ENCODE results near the gene ASB2. TPM values are rescaled to one million over a fixed set of nuclear protein-coding genes. Genes with fewer than 3 reads are reported as not detected.

ASB2 gene
- total RNA-seq, 3 donors from 2014 or later (not counting 1 experiment from before 2014, with no cell fraction given), result 3.7 to 7.2 (median 4.8) TPM

DNA sequence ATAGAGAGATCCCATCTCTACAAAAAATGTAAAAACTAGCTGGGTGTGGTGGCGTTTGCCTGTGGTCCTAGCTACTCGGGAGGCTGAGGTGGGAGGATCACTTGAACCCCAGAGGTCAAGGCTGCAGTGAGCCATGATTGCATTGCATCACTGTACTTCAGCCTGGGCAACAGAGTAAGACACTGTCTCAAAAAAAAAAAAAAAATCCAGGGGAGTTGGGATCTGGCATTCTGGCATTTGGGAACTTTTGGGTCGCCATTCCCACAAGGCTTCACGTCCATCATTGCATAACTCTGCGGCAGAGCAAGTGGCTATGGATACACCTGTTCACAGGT is 83.9 kb downstream of the ASB2 start:
- no peaks in the 10 kb centered on the region for H3K4me1 Mint-ChIP-seq
- TF ChIP-seq, protein P1, sequence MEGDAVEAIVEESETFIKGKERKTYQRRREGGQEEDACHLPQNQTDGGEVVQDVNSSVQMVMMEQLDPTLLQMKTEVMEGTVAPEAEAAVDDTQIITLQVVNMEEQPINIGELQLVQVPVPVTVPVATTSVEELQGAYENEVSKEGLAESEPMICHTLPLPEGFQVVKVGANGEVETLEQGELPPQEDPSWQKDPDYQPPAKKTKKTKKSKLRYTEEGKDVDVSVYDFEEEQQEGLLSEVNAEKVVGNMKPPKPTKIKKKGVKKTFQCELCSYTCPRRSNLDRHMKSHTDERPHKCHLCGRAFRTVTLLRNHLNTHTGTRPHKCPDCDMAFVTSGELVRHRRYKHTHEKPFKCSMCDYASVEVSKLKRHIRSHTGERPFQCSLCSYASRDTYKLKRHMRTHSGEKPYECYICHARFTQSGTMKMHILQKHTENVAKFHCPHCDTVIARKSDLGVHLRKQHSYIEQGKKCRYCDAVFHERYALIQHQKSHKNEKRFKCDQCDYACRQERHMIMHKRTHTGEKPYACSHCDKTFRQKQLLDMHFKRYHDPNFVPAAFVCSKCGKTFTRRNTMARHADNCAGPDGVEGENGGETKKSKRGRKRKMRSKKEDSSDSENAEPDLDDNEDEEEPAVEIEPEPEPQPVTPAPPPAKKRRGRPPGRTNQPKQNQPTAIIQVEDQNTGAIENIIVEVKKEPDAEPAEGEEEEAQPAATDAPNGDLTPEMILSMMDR (IDR thresholded peaks at IDR 0.05), result no peak
- intact Hi-C loops (cut with micrococcal nuclease), result no loop called here
- H3K27ac Mint-ChIP-seq, result no peak overlapping the region
- Histone ChIP-seq H3K27ac (ENCODE audit: low read length) (no peak overlapping the region), H3K4me3 (ENCODE audit: low read length) (no peak overlapping the region), H3K9me3 (ENCODE audit: control insufficient read depth, insufficient read depth, low read length) (no peaks in the 10 kb centered on the region), H3K4me1 (ENCODE audit: control insufficient read depth, insufficient read depth, low read length) (no peaks in the 10 kb centered on the region), H3K36me3 (ENCODE audit: control insufficient read depth, insufficient read depth, low read length) (no peaks in the 10 kb centered on the region), H3K27me3 (ENCODE audit: control insufficient read depth, insufficient read depth, low read length) (no peaks in the 10 kb centered on the region)
- no peaks in the 10 kb centered on the region for H3K9me3 Mint-ChIP-seq
- no peak overlapping the region for H3K4me3 Mint-ChIP-seq
- WGBS (ENCODE audit: insufficient coverage), result 58% methylated on average over 4 of the region's 5 CpGs
- peaks cover 18 to 19% of the 10 kb centered on the region in 2 donors for H3K27me3 Mint-ChIP-seq (ENCODE audit: low read depth in 2 of 2)
- ATAC-seq (no peak), DNase-seq (no peak)
- H3K36me3 Mint-ChIP-seq, result no peaks in the 10 kb centered on the region

DNA sequence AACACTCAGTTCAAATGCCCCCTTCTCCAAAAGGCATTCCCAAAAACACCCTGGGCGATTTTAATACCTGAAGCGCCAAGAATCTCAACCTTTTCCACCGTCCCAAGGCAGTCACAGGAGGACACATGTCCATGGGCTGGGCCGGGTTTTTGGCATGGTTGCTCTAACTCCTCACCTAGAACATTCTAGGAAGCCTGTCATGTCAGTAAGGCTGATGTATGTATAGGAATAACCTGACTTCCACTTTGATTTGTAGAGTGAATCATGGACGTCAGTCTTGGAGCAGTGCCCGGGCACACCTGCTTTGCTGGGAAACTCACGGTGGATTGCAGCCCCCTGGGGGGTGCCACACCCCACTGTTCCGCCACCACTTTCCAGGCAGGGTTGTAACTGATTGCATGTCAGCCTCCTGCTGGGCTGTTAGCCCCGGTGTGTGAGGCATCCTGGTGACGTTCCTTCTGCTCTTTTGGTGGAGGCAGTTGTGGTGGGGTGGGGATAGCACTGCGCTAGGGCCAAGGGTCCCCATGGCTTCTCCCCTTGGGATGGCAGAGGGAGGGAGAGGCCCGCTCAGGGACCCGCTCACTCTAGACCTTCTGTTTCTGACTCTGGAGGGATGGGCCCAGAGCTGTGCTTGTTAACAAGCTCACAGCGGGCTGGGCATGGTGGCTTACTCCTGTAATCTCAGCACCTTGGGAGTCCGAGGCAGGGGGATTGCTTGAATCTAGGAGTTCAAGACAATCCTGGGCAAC is 84.4 kb downstream of the ASB2 start:
- Histone ChIP-seq H3K4me3 (ENCODE audit: low read length) (no peak overlapping the region), H3K36me3 (ENCODE audit: control insufficient read depth, insufficient read depth, low read length) (no peaks in the 10 kb centered on the region), H3K27ac (ENCODE audit: low read length) (no peak overlapping the region), H3K4me1 (ENCODE audit: control insufficient read depth, insufficient read depth, low read length) (no peaks in the 10 kb centered on the region), H3K9me3 (ENCODE audit: control insufficient read depth, insufficient read depth, low read length) (no peaks in the 10 kb centered on the region), H3K27me3 (ENCODE audit: control insufficient read depth, insufficient read depth, low read length) (no peaks in the 10 kb centered on the region)
- ATAC-seq (no peak), DNase-seq (no peak)
- no peaks in the 10 kb centered on the region for H3K36me3 Mint-ChIP-seq
- intact Hi-C loops (cut with micrococcal nuclease), result no loop called here
- H3K4me3 Mint-ChIP-seq, result no peak overlapping the region
- TF ChIP-seq, protein P1 (IDR thresholded peaks at IDR 0.05), result no peak
- peaks cover 21 to 23% of the 10 kb centered on the region in 2 donors for H3K27me3 Mint-ChIP-seq (ENCODE audit: low read depth in 2 of 2)
- WGBS (ENCODE audit: insufficient coverage), result 74% methylated on average over 15 of the region's 15 CpGs
- no peaks in the 10 kb centered on the region for H3K4me1 Mint-ChIP-seq
- no peak overlapping the region for H3K27ac Mint-ChIP-seq
- no peaks in the 10 kb centered on the region for H3K9me3 Mint-ChIP-seq

DNA sequence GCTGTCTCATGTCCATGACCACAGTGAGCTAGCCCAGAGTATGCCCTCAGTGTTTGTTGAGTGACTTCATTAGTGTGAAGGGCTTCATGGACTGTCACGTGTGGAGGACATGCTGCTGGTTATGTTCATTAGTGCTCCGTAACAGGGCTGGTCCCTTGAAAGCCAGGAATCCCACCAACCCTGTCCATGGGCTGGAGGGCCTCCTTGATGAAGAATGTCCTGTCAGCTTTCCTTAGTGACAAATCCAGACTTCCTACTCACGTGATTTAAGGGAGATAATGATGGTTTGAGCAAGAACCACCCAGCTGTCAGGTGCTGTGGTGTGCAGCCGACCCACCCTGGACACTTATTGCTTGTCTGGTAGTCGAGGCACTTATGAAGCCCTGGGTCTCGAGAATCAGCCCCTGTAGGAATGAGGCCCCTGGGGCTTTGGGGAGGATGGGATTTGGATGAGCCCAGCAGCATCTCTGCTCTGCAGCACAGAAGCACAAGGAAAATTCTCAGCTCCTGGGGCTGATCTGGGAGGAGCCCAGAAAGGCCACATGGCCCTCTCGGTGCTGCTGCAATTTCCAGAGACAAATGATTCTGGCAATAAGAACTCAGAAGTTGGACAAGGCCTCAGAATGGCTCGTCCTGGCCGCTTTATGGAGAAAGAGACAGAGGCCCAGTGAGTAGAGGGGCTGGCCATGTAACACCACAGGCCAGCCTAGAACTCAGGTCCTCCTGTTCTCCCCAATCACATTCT is 86.5 kb downstream of the ASB2 start:
- DNase-seq (no peak), ATAC-seq (no peak)
- Histone ChIP-seq H3K9me3 (ENCODE audit: control insufficient read depth, insufficient read depth, low read length) (no peaks in the 10 kb centered on the region), H3K36me3 (ENCODE audit: control insufficient read depth, insufficient read depth, low read length) (no peaks in the 10 kb centered on the region), H3K27me3 (ENCODE audit: control insufficient read depth, insufficient read depth, low read length) (peaks cover 2% of the 10 kb centered on the region), H3K27ac (ENCODE audit: low read length) (no peak overlapping the region), H3K4me3 (ENCODE audit: low read length) (no peak overlapping the region), H3K4me1 (ENCODE audit: control insufficient read depth, insufficient read depth, low read length) (no peaks in the 10 kb centered on the region)
- Mint-ChIP-seq H3K36me3 (no peaks in the 10 kb centered on the region), H3K4me1 (peaks cover 3 to 7% of the 10 kb centered on the region in 2 donors), H3K4me3 (no peak overlapping the region), H3K27me3 (ENCODE audit: low read depth in 2 of 2) (peaks cover 20 to 36% of the 10 kb centered on the region in 2 donors), H3K9me3 (peaks cover 0 to 2% of the 10 kb centered on the region in 2 donors), H3K27ac (no peak overlapping the region)
- intact Hi-C loops (cut with micrococcal nuclease), result no loop called here
- TF ChIP-seq, protein P1 (IDR thresholded peaks at IDR 0.05), result no peak
- 75% methylated on average over 9 of the region's 9 CpGs for WGBS (ENCODE audit: insufficient coverage)
